Prostate gland (tissue), 2 donors: ENCODE data around the gene OPTC. TPM values are rescaled to one million over a fixed set of nuclear protein-coding genes. Genes with fewer than 3 reads are reported as not detected.

Source experiments
- DNase-seq: peaks from one replicate; pipeline ENCODE4 v3.0.0-alpha.2; 2019; ENCODE audit warnings: low spot score
- H3K27ac ChIP-seq, 2 donors: fragments of 200-600 bp; sonication (generic); 2 replicates each; pipeline ENCODE4 v1.5.1; 2017 to 2019
- H3K27me3 ChIP-seq: fragments of 200-600 bp; sonication (generic); replicated peaks from 2 replicates; pipeline ENCODE4 v1.5.1; 2019; ENCODE audit not compliant: insufficient read depth
- H3K36me3 ChIP-seq, 2 donors: fragments of 200-600 bp; sonication (generic); 1 replicate in 1 of 2; 2 replicates in 1 of 2; pipeline versions ENCODE4 v1.5.1 to v1.8.1; 2017 to 2019
- H3K4me1 ChIP-seq: fragments of 200-600 bp; sonication (generic); replicated peaks from 2 replicates; pipeline ENCODE4 v1.5.1; 2019
- H3K4me3 ChIP-seq, 2 donors: fragments of 200-600 bp; sonication (generic); 2 replicates each; pipeline ENCODE4 v1.5.1; 2017 to 2019
- H3K9me3 ChIP-seq: fragments of 200-600 bp; sonication (generic); 2 replicates; pipeline ENCODE4 v1.5.1; 2017
- POLR2A ChIP-seq: fragments of 450-650 bp; IDR thresholded peaks from one replicate; pipeline ENCODE4 v1.6.1; 2016; ENCODE audit warnings: antibody characterized with exemption, mild to moderate bottlenecking
- POLR2AphosphoS5 ChIP-seq: sonication (generic); formaldehyde crosslinking; IDR thresholded peaks from one replicate; pipeline ENCODE4 v1.6.1; 2017; ENCODE audit warnings: antibody characterized with exemption
- WGBS: methylation state at CpG from one replicate; pipeline ENCODE4 v1.1.5; 2018; 5-methylcytosine and 5-hydroxymethylcytosine counted together
- intact Hi-C: fragments of 100-400 bp; cut with DNase I; formaldehyde crosslinking; loops from one replicate; pipeline ENCODE4 v1.14.2; 2022
- total RNA-seq, 2 donors: library from RNA; depleted of rRNA; stranded (reverse); fragments of >200 nt; gene quantifications; one replicate each; pipeline ENCODE4 v1.1.0, GENCODE V29; 2016
- TF ChIP-seq, protein P1 (sequence below), 4 experiments: fragments of 200-600 bp in 2 of 4; fragments of 450-650 bp in 2 of 4; sonication (generic) in 2 of 4; IDR thresholded peaks; 1 replicate in 3 of 4; 2 replicates in 1 of 4; pipeline ENCODE4 v1.5.1; 2016 to 2019; ENCODE audit warnings: antibody characterized with exemption in 4 of 4, mild to moderate bottlenecking in 2 of 4, moderate library complexity in 2 of 4

Gene OPTC
- total RNA-seq, 2 donors from 2014 or later = not detected

GRCh38 chr1:203547771-203548421 lies 53.9 kb downstream of the OPTC start:
- Histone ChIP-seq H3K36me3 (no peaks in the 10 kb centered on the region), H3K4me3 (no peak overlapping the region), H3K27ac (no peak overlapping the region), H3K4me1 (no peaks in the 10 kb centered on the region), H3K9me3 (no peaks in the 10 kb centered on the region), H3K27me3 (no peaks in the 10 kb centered on the region)
- 84% methylated on average over 8 of the region's 8 CpGs for WGBS
- no peak for DNase-seq
- TF ChIP-seq, protein P1, sequence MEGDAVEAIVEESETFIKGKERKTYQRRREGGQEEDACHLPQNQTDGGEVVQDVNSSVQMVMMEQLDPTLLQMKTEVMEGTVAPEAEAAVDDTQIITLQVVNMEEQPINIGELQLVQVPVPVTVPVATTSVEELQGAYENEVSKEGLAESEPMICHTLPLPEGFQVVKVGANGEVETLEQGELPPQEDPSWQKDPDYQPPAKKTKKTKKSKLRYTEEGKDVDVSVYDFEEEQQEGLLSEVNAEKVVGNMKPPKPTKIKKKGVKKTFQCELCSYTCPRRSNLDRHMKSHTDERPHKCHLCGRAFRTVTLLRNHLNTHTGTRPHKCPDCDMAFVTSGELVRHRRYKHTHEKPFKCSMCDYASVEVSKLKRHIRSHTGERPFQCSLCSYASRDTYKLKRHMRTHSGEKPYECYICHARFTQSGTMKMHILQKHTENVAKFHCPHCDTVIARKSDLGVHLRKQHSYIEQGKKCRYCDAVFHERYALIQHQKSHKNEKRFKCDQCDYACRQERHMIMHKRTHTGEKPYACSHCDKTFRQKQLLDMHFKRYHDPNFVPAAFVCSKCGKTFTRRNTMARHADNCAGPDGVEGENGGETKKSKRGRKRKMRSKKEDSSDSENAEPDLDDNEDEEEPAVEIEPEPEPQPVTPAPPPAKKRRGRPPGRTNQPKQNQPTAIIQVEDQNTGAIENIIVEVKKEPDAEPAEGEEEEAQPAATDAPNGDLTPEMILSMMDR (IDR thresholded peaks at IDR 0.05) = no peak
- no peak for TF ChIP-seq POLR2AphosphoS5
- TF ChIP-seq POLR2A = no peak
- intact Hi-C loops = no loop called here

DNA sequence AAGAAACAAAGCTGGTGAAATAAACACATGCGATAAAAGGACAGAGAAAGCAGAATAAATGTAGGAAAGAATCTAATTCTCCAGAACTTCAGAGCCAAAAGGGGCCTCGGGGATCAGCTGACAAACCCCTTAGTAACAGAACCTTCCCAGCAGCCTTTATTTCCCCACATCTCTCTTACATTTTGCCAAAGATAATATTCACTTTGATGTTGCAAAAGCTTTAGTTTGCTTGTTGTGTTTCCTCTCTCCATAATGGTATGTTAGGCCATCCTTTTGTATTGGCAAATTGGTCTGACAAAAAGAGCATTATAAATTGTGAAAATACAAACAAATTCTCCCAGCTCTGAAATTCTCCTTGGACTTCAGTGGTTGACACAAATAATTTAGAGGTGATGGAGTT lies 54.9 kb downstream of the OPTC start:
- TF ChIP-seq, protein P1 (IDR thresholded peaks at IDR 0.05) = no peak
- TF ChIP-seq POLR2AphosphoS5 = no peak
- TF ChIP-seq POLR2A = no peak
- intact Hi-C loops = no loop called here
- no peaks in the 10 kb centered on the region for H3K36me3 ChIP-seq
- H3K27ac ChIP-seq = no peak overlapping the region
- H3K27me3 ChIP-seq = no peaks in the 10 kb centered on the region
- WGBS = 55% methylated on average over 2 of the region's 2 CpGs
- H3K4me3 ChIP-seq = no peak overlapping the region
- no peak for DNase-seq
- no peaks in the 10 kb centered on the region for H3K9me3 ChIP-seq
- no peaks in the 10 kb centered on the region for H3K4me1 ChIP-seq

DNA sequence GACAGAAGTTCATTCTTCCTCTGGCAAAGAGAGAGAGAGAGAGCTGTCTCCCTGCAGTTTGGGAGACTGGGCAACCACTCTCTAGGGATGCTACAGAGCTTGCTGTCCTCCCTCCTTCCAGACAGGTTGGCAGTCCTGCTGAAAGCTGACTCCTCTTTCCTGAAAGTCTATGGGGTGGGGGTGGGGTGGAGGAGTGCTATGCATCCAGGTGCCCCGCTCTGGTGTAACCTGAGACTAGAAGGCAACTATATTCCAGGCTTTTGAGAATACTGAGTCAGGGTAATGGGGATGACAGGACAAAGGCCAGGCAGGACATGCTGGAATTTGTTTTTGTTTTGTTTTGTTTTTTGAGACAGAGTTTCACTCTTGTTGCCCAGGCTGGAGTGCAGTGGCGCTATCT lies 55.4 kb downstream of the OPTC start:
- Histone ChIP-seq H3K27ac (no peak overlapping the region), H3K36me3 (no peaks in the 10 kb centered on the region), H3K27me3 (no peaks in the 10 kb centered on the region), H3K9me3 (no peaks in the 10 kb centered on the region), H3K4me3 (no peak overlapping the region), H3K4me1 (no peaks in the 10 kb centered on the region)
- intact Hi-C loops = no loop called here
- no peak for DNase-seq
- 64% methylated on average over 2 of the region's 2 CpGs for WGBS
- TF ChIP-seq POLR2A (no peak), POLR2AphosphoS5 (no peak)
- TF ChIP-seq, protein P1 (IDR thresholded peaks at IDR 0.05) = no peak

- no peak overlapping the region for H3K27ac ChIP-seq
- H3K27me3 ChIP-seq = no peaks in the 10 kb centered on the region
- no peaks in the 10 kb centered on the region for H3K36me3 ChIP-seq
- DNase-seq = no peak
- H3K4me3 ChIP-seq = no peak overlapping the region
- no peaks in the 10 kb centered on the region for H3K9me3 ChIP-seq
- WGBS = 82% methylated on average over 1 of the region's 1 CpG
- TF ChIP-seq, protein P1 (IDR thresholded peaks at IDR 0.05) = no peak
- no peak for TF ChIP-seq POLR2A
- no peak for TF ChIP-seq POLR2AphosphoS5
- no peaks in the 10 kb centered on the region for H3K4me1 ChIP-seq
- intact Hi-C loops = no loop called here
Observed at GRCh38 chr1:203550846-203551245, 56.9 kb downstream of the OPTC start.

DNA sequence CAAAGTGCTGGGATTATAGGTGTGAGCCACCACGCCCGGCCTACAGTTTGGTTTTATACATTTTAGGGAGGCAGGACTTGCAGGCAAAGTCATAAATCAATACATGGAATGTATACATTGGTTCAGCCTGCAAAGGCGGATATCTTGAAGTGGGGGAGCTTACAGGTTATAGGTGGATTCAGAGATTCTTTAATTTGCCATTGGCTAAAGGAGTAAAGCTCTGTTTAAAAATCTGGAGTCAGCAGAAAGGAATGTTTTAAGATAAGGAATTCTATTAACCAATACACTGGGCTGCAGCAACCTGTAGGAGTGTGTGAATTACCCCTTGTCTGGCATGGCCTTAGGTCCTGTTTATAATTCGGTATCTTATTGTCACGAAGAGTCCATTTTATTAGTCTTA lies 57.6 kb downstream of the OPTC start:
- no peak for DNase-seq
- Histone ChIP-seq H3K36me3 (no peaks in the 10 kb centered on the region), H3K4me3 (no peak overlapping the region), H3K27me3 (no peaks in the 10 kb centered on the region), H3K27ac (no peak overlapping the region), H3K4me1 (no peaks in the 10 kb centered on the region), H3K9me3 (no peaks in the 10 kb centered on the region)
- TF ChIP-seq POLR2A = no peak
- no peak for TF ChIP-seq POLR2AphosphoS5
- TF ChIP-seq, protein P1 (IDR thresholded peaks at IDR 0.05) = no peak
- WGBS = 70% methylated on average over 5 of the region's 5 CpGs
- intact Hi-C loops = no loop called here
